HG03064 (cell line): ENCODE results near the gene ANKAR.
"Not testable (repeated sequence)": the region's sequence is repeated elsewhere in the genome, so short reads cannot be mapped to it uniquely, and the experiment has no call there.

ENCODE experiments used
- ATAC-seq: cut with Tn5 transposase; IDR thresholded peaks from one replicate; pipeline ENCODE4 v1.9.1; 2021; ENCODE audit warnings: low read depth; ENCODE audit not compliant: unreplicated experiment

Gene ANKAR, protein sequence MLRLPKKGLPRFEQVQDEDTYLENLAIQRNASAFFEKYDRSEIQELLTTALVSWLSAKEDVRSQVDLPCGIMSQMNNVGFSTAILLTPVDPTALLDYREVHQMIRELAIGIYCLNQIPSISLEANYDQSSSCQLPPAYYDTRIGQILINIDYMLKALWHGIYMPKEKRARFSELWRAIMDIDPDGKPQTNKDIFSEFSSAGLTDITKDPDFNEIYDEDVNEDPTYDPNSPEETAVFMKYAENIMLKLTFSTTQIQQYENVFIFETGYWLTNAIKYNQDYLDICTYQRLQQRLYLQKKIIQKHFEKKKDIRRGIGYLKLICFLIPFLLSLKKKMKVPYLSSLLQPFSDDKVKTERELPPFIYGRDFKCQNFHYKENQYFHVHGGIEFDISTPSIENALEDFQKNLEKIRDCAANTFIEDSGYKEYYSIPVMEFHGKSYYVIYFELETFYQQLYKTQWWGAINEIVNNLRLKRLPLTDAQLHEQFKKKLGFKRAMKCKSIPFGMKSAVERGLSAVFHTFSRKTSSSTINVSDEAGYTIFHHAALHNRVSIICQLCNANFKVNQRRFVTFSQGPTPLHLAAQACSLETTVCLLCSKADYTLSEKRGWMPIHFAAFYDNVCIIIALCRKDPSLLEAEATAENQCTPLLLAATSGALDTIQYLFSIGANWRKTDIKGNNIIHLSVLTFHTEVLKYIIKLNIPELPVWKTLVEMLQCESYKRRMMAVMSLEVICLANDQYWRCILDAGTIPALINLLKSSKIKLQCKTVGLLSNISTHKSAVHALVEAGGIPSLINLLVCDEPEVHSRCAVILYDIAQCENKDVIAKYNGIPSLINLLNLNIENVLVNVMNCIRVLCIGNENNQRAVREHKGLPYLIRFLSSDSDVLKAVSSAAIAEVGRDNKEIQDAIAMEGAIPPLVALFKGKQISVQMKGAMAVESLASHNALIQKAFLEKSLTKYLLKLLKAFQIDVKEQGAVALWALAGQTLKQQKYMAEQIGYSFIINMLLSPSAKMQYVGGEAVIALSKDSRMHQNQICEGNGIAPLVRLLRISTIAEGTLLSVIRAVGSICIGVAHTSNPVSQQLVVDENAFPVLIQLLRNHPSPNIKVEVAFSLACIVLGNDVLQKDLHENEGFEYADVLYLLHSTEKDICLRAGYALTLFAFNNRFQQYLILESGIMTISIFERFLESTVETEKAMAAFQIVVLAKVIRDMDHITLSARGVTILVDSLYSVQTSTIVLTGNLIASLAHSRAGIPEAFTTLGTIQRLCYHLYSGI (N-terminal part only)

DNA sequence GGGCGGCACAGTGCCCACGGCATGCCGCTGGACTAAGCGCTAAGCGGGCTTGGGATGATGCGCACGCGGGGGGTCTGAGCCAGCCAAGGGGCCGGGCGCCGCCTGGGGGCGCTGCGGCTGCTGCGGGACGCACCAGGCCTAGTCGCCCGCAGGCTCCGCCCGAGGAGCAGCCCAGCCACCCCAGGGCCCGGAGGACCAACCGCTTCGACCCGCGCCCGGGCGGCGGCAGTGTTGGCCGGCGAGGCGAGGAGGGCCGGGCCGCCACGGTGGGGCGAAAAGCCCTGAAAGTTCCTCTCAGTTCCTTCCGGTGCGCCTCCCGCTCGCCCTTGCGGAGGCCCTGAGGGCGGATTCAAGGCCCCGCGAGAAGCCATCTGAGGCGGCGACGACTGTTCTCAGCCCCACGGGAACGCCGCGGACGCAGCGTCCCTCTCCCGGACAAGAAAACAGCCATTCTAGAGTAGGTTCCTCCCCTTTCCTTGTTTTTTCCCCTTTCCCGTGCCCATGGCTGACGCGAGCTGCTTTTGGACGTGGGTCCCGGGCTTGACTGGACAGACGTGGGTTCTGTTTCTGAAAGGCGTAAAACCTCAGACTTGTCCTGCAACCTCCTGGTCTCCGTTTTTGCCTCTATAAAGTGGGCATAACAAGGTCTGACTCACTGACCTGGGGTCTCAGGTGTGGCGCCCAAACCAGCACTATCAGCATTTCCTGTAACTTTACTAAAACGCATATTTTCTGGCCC lies at the start of gene ANKAR:
ANKAR (plus strand) TSS at position 297 of the 739 bp plus-strand sequence. CDS start 1,821 bp downstream, outside the sequence.
- peak; percentile 97 for ATAC-seq

DNA sequence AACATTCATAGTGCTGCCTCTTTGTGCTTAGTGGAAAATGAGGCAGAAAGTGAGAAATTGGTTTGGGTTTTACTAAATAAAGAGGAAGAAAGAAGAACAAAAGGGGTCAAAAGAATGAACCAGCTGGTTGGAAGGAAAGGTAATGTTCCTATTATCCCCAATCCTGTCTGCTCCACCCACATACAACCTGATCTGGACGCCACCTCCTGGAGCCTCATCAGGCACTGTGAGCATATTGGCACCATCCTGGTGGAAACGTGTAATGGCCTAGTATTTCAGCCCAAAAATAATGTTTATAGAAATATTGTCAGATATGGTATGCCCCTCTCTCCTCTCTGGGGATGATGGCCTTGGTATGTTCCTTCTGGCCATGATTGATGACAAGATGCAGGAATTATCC lies 48.8 kb upstream of the ANKAR start:
- ATAC-seq = no peak

DNA sequence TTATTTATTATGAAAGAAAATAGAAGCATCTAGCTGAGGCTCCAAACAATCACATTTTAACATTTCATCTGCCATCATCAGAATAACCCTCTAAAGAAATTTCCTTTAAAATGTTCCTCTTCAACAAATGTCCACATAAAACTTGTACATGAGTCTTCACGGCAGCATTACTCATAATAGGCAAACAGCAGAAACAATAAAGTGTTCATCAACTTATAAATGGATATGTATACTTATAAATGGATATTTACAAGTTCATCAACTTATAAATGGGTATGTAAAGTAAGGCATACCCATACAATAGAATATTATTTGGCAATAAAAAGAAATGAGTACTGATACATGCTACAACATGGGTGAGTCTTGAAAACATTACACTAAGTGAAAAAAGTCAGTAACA lies 46.7 kb upstream of the ANKAR start:
- ATAC-seq = no peak

DNA sequence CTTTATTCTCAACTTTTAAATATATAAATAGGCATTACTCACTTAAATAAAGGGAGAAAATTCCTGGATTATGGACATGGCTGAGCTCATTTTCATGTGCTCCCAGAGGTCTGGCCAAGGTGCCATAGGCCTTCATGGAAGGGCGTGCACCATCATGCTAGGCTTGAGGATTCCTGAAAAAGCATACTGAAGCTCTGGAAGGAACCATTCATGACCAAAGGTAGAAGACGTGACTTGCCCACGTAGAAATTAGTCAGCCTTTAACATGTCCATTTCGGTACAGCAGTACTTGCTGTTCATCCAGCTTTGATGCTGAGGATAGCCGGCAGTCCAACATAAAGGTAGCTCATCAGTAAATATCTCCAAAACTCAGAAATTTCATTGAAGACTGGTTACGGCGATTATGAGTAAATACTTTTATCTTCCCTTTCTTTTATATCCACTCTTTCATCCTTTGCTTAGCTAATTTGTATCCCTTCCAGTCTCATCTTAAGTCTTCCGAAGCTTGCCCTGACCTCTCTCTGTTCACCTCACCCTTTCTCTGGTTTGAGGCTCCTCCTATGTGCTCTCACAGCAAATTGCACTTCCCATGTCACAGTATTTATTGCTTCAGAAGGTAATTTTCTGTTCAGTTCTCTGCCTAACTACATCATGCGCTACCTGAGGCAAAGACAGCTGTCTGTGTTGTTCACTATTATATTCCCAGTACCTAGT lies 45.5 kb upstream of the ANKAR start:
- no peak for ATAC-seq

DNA sequence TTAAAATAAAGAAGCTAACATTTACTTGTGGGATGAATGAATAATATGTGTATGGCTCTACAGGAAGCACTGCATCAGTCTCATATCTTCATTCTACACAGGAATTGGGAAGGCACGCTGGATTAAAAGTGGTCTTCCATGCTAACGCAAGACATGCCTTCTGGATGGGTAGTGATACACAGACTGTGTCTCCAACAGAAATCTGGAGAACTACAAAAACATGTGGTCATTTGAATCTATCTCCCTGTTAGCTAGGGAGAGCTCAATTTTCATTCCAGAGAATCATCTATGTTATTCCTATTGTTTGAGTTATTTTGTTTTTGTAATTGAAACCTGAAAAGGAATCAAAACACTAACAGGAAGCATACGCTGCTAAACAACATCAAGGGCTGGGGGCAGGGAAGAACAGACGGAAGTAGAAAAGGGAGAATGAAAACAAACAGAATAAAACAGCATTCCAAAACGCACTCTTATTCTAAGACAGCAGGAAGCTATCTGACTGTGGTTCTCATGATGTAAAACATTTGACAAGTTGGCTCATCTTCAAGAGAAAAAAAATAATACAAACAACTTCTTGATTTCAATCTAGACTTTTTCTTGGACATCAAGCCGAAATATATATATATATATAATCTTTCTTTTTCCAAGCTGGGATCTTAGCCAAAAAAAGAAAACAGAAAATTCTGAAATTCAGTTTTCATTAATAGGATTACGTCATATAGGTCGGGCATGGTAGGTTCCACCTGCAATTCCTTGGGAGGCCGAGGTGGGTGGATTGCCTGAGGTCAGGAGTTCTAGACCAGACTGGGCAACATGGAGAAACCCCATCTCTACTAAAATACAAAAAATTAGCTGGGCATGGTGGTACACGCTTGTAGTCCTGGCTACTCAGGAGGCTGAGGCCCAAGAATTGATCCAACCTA lies 44.7 kb upstream of the ANKAR start:
- no peak for ATAC-seq

DNA sequence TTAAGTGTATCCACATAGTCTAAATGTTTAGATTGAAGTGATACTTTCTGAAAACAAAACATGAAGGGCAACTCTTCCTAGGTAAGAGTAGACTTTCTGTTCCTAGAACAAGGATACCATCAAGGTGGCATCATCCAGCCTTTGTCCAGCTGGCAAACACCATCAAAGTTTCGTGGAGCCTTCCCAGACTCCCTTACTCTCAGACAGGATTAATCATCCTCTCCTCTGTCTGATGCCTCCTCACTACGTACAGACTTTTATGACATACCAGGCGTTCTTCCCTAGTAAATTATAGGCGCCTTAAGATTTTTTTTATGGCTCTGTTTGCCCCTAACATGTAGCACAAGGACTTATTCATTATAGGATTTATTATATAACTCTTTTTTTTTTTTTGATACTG lies 42.6 kb upstream of the ANKAR start:
- ATAC-seq = no peak

DNA sequence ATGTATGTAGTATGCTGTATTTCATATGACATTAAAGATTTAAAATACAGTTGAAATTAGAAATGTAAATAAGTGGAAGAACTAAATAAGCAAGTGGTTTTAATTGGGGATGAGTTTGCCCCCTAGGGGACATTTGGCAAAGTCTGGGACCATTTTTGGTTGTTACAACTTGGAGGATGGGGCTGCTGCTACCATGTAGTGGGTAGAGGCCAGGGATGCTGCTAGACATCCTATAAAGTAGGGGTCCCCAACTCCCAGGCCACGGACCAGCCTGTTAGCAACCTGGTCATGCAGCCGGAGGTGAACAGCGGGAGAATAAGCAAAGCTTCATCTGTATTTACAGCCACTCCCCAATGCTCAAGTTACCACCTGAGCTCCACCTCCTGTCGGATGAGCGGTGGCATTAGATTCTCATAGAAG lies 41.1 kb upstream of the ANKAR start:
- no peak for ATAC-seq

DNA sequence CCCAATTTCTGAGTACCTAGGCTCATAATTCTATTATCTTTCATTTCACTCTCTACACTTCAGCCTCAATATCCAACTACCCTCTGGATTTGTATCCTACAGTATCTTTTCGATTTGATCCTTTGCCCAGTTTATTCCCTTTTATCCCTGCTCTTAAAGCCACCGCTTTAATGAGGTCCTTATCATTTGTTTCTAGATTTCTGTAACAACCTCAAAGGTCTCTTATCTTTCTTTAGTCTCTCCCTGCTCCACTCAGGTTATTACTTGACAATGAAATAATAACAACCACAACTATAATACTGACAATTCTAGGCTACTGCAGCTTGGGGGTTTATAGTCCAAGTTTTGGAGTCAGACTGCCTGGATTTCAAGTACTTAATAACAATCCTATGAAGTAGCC lies 39.1 kb upstream of the ANKAR start:
- no peak for ATAC-seq

DNA sequence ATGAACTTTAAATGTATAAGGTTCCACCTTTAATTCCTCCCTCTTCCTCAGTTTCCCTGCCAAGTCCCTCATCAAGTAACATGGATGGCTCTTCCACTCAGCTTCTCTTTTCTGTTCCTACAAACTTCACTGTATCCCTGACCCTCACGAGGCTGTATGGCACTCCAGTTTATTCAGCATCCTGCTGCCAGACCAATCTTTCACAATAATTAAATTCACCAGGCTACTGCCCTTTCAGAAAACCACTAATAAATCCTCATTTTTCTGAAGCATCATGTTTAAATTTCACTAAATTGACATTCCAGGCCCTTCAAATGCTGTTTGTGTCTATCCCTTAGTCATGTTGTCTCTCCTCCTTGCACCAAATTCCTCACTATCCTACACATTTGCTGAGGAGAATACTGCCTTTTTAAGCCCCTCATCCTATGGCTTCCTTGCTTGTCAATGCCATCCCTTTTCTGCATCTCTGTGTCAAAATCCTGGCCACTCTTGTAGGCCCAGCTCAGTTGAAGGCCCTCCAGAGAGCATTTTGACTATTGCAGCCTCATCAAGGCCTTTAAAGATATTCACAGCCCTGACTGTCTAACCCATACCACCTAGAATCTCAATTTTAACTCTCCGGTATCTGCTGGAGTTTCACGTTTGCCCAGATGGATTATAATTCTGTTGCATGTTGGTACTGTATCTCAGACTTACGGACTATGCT lies 36.0 kb upstream of the ANKAR start:
- no peak for ATAC-seq

DNA sequence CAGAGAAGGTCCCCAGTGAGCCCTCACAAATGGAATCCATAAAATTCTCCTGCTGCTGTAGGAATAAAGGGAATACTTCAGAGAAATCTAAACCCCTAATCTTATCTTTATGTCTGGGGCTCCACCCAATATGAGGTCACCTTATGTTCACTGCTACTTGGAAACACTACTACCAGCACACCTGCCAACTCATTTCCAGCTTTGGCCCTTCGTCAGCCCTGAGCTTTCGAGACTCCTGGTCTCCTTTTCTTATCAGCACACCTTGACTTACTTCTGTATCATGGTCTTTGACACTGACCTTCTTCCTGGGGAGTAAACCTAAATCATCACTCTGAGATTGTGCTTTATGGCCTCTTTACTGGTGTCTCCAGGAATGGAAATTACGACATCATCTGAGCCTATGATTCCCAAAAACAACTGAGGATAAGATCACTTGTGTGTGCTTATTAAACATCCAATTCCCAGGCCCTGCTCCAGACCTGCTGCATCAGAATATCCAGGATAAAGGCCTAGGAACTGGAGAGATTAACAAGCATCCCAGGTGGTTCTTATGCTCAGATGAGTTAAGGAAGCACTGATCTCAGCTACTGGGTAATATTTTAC lies 35.4 kb upstream of the ANKAR start:
- no peak for ATAC-seq

DNA sequence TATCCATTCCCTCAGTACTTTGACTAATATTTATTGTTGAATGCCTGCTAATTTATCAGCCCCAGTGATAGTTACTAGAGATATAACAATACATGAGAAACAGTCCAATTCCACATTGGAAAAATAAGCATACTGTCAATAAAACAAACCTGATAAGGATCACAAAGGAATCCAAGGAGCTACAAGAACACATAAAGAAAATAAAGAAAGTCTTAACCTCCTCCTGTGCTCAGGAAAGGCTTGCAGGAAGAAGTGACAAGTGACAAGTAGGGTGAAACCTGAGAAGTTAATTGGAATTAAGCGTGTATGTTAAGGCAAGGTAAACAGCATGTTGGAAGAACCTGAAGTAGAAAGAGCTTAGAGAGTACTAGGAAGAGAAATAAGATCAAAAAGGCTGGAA lies 33.5 kb upstream of the ANKAR start:
- no peak for ATAC-seq

DNA sequence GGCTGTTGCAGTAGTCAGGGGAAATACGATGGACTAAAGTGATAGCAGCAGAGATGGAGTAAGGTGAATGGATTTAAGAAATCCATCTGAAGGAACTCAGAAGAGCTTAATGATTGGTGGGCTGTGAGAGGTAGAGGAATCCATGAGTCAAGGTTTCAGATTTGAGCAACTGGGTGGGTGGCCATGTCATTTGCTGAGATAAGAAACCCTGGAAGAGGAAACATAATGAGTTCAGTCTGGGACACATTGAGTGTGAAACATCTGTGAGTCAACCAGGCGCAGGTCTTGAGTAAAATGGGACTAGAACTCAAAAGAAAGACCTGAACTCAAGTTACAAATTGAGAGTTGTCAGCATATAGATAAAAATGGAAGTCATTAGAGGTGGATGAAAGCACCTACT lies 32.9 kb upstream of the ANKAR start:
- no peak for ATAC-seq

DNA sequence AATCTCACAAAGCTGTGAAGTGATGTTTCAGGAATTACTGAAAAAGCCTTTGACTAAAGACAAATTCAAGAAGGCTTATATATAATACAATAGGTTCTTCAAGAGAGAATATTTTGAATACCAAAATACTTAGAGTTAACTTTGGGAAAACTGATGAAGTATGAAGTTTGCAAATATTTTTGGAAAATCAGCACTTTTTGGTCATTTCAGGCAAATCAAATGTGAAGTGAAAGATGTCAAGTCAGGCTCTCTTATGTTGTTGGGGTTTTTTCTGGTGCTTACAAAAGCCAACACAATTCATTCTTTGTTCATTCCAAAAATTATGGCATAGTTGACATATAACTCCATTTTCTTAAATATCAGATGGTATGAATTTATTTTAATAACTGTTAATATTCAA lies 27.9 kb upstream of the ANKAR start:
- ATAC-seq = no peak

DNA sequence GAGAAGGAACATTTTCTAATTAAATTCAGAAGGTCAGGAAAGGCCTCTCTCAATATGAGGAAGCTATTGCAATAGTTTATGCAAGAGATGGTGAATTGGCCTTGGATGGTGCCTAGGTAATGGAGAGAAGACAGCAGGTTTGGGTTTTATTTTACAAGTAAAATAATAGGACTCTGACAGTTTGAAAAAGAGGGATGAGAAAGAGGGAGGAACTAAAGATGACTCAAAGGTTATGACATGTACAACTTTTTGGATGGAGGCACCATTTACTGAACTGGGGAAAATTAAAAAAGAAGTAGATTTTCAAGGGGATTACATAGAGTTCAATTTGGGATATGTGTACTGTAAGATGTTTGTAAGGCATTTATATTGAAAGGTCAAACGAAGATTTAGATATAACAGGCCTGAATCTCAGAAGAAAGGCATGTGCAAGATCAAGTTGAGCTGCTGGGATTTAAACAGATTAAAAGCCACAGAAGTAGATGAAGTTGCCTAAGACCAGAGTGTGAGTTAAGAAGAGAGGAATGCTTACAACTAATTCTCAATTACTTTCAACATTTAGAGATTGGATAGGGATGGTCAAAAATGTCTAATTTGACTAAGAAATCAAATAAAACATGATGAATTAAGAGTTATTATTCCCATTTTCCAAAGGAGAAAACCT lies 25.5 kb upstream of the ANKAR start:
- ATAC-seq = no peak

DNA sequence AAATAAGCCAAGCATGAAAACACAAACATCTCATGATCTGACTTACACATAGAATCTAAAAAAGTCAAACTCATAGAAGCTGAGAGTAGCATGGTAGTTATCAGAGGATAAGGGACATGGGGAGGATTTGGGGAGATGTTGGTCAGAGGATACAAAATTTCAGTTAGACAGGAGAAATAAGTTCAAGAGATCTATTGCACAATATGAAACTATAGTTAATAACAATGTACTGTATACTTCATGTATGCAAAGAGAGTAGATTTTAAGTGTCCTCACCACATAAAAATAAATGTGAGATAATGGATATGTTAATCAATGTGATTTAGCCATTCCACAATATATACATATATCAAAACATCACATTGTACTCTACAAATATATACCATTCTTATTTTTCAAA lies 23.2 kb upstream of the ANKAR start:
- ATAC-seq = no peak

DNA sequence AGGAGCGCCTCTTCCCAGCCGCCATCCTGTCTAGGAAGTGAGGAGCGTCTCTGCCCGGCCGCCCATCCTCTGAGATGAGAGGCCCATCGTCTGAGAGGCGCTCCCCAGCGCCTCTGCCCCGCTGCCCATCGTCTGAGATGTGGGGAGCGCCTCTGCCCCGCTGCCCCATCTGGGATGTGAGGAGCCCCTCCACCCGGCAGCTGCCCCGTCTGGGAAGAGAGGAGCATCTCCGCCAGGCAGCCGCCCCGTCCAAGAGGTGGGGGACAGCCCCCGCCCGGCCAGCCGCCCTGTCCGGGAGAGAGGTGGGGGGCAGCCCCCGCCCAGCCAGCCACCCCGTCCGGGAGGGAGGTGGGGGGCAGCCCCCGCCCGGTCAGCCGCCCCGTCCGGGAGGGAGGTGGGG lies 21.0 kb upstream of the ANKAR start:
- not testable (repeated sequence) for ATAC-seq

DNA sequence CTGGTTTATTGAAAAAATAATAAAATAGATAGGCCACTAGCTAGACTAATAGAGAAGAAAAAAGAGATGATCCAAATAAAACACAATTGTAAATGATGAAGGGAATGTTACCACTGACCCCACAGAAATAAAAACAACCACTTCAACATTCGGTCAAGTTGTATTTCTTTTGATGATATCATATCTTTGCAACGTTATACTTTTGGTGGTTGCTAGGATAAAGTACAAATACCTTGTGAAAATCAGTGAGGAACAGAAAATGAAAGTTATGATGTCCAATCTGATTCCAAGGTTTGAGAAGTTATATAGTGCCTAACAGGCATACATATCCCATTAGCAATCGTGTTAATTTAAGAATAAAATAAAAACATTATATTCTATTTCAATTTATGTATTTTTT lies 19.8 kb upstream of the ANKAR start:
- no peak for ATAC-seq
